Measurements from ENCODE around the gene MLPH. TPM values are rescaled to one million over a fixed set of nuclear protein-coding genes. Genes with fewer than 3 reads are reported as not detected.

MLPH gene
- total and polyA plus RNA-seq, 12 donors: 0.12 to 3.6 (median 0.84) TPM; not detected in 1

DNA sequence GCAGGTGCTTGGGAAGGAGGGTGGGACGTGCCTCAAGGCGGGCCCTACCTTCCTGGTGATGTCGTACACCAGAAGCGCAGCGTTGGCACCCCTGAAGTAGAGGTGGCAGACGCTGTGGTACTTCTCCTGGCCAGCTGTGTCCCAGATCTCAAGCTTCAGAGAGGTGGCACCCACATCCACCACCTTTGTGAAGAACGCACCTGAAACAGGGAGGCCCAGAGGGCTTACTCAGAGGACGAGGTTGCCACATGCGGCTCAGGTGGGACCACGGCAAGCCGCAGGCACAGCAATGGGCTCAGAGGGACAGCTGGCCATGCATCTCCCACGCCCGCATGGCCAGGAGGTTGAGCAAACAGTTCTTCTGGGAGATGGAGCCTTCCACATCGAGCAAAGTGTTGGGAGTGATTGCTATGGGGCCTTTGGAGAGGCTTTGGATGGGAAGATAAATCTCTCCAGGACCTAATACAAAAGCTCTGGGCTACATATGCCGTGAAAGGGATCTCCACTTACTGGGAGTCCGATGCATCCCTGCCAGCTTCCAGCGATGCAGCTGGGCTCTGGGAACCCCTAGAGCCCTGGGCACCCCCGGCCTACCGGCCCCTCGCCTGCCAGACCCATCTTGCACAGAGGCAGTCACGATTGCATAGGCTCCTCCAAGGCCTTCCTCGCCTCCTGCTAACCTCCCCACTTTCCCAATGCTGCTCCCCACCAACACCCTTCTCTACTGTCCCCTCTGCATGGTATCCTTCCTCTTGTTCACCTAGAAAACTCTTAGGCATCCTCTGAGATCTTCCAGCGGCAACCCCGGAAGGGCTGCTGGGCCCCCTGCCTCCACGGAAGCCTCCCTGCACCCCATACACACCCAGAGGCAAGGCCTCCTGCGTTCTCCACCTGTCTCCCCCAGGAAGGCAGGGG lies 91.2 kb downstream of the MLPH start:
- TF ChIP-seq POLR2A (IDR thresholded peaks at IDR 0.05): no peak
- TF ChIP-seq, protein P1, sequence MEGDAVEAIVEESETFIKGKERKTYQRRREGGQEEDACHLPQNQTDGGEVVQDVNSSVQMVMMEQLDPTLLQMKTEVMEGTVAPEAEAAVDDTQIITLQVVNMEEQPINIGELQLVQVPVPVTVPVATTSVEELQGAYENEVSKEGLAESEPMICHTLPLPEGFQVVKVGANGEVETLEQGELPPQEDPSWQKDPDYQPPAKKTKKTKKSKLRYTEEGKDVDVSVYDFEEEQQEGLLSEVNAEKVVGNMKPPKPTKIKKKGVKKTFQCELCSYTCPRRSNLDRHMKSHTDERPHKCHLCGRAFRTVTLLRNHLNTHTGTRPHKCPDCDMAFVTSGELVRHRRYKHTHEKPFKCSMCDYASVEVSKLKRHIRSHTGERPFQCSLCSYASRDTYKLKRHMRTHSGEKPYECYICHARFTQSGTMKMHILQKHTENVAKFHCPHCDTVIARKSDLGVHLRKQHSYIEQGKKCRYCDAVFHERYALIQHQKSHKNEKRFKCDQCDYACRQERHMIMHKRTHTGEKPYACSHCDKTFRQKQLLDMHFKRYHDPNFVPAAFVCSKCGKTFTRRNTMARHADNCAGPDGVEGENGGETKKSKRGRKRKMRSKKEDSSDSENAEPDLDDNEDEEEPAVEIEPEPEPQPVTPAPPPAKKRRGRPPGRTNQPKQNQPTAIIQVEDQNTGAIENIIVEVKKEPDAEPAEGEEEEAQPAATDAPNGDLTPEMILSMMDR (IDR thresholded peaks at IDR 0.05): no peak
- Histone ChIP-seq H3K27ac (no peak overlapping the region), H3K36me3 (replicated peaks in 1 of 2) (no peaks in the 10 kb centered on the region), H3K9me3 (replicated peaks in 1 of 3) (no peaks in the 10 kb centered on the region), H3K4me3 (no peak overlapping the region), H3K4me1 (replicated peaks in 1 of 2) (peaks cover 4 to 9% of the 10 kb centered on the region in 2 donors), H3K27me3 (no peaks in the 10 kb centered on the region)
- DNase-seq: no peak
- 91 to 92% (median 92%) methylated on average over 20 to 26 of the region's 26 CpGs for WGBS, 4 donors
- intact Hi-C loops (cut with DNase I): loop anchor here (5.0 to 10.0 kb wide), 2 partner anchors 164 to 463 kb away; no protein-coding TSS in a partner anchor

DNA sequence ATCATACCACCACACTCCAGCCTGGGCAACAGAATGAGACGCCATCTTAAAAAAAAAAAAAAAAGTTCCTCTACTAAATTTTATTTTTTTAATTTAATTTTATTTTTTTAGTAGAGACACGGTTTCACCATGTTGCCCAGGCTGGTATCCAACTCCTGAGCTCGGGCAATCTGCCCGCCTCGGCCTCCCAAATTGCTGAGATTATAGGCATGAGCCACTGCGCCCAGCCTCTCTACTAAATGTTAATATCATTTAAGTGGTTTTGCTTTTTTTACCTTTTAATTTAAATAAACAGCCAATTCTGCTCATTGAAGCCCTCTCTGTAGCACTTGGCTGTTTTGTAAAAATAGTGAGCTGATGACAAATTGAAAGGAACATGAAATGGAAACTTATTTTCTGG lies 94.3 kb downstream of the MLPH start:
- no peaks in the 10 kb centered on the region for H3K36me3 ChIP-seq (replicated peaks in 1 of 2)
- no peak for DNase-seq
- no peaks in the 10 kb centered on the region for H3K9me3 ChIP-seq (replicated peaks in 1 of 3)
- H3K27me3 ChIP-seq: no peaks in the 10 kb centered on the region
- no peak overlapping the region for H3K4me3 ChIP-seq
- TF ChIP-seq, protein P1 (IDR thresholded peaks at IDR 0.05): no peak
- TF ChIP-seq POLR2A (IDR thresholded peaks at IDR 0.05): no peak
- intact Hi-C loops (cut with DNase I): loop anchor here in 1 of 2 donors (5.0 kb wide), 1 partner anchor 91 kb away; no protein-coding TSS in a partner anchor
- peaks cover 4 to 9% of the 10 kb centered on the region in 2 donors for H3K4me1 ChIP-seq (replicated peaks in 1 of 2)
- WGBS, 4 donors: 79 to 85% (median 81%) methylated on average over 6 of the region's 6 CpGs
- H3K27ac ChIP-seq: peak overlapping the region in 1 of 5 donors; percentile 75

- no peak overlapping the region for H3K4me3 ChIP-seq
- intact Hi-C loops (cut with DNase I): loop anchor here (2.0 to 5.0 kb wide), 2 partner anchors 90 to 161 kb away; no protein-coding TSS in a partner anchor
- TF ChIP-seq, protein P1 (IDR thresholded peaks at IDR 0.05): peak; percentile 20 to 61 (median 52)
- TF ChIP-seq POLR2A (IDR thresholded peaks at IDR 0.05): no peak
- peak; percentile 48 to 90 (median 74) for DNase-seq
- peak overlapping the region in 2 of 5 donors; percentile 74 to 75 for H3K27ac ChIP-seq
- 21 to 36% (median 26%) methylated on average over 6 to 25 of the region's 25 CpGs for WGBS, 4 donors
- no peaks in the 10 kb centered on the region for H3K9me3 ChIP-seq (replicated peaks in 1 of 3)
- H3K4me1 ChIP-seq (replicated peaks in 1 of 2): peaks cover 4 to 9% of the 10 kb centered on the region in 2 donors
- H3K36me3 ChIP-seq (replicated peaks in 1 of 2): no peaks in the 10 kb centered on the region
- H3K27me3 ChIP-seq: no peaks in the 10 kb centered on the region
These were observed 95.0 kb downstream of the MLPH start for GRCh38 chr2:237581751-237582746.
